KOPT-K1 (cell line): ENCODE measurements around the gene ITGB2.

ENCODE experiments used
- H3K27ac ChIP-seq: fragments of 200-600 bp; sonication (generic); 2 replicates; pipeline ENCODE4 v1.5.1; 2016; ENCODE audit warnings: antibody characterized with exemption, mild to moderate bottlenecking, low read depth, low read length; ENCODE audit not compliant: poor library complexity, severe bottlenecking
- H3K36me3 ChIP-seq: fragments of 200-600 bp; sonication (generic); 2 replicates; pipeline ENCODE4 v1.5.1; 2017; ENCODE audit warnings: antibody characterized with exemption, mild to moderate bottlenecking, low read length, moderate library complexity; ENCODE audit not compliant: insufficient read depth
- H3K9me3 ChIP-seq: fragments of 200-600 bp; sonication (generic); 2 replicates; pipeline ENCODE4 v1.5.1; 2017; ENCODE audit warnings: antibody characterized with exemption, low read length, mild to moderate bottlenecking; ENCODE audit not compliant: insufficient read depth, poor library complexity, severe bottlenecking

ITGB2 gene

DNA sequence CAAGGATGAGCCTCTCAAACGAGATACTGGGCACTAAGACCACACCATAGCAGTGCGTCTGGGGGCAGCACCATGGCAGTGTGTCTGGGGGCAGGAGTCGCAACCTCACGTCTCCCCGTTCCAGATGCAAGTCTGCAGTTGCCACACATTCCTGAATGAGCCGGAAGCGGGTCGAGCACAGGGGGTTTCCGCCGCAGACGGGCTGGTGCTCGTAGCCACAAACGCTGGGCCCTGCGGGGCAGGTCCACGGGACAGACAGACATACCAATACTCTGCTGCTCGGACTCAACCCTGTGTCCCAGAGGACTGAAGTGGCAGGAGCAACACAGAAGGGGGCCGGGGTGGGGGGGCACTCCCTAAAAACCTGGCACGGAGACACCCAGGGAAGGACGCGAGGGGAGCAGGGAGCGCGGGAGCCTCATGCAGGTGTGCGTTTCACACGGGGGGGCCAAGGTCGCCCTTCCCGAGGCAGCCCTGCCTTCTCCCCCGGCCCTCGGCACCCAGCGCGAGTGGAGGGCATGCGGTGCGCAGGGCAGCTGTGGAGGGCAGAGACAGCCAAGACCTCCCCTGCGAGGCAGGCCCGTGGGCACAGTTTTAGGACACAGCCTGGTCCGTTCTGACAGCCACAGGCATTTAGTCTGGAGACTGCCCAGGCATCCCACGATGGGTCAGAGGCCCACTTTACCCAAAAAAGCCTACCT lies 71.7 kb downstream of the ITGB2 start:
- H3K36me3 ChIP-seq = peaks cover 39% of the 10 kb centered on the region
- no peaks in the 10 kb centered on the region for H3K9me3 ChIP-seq

DNA sequence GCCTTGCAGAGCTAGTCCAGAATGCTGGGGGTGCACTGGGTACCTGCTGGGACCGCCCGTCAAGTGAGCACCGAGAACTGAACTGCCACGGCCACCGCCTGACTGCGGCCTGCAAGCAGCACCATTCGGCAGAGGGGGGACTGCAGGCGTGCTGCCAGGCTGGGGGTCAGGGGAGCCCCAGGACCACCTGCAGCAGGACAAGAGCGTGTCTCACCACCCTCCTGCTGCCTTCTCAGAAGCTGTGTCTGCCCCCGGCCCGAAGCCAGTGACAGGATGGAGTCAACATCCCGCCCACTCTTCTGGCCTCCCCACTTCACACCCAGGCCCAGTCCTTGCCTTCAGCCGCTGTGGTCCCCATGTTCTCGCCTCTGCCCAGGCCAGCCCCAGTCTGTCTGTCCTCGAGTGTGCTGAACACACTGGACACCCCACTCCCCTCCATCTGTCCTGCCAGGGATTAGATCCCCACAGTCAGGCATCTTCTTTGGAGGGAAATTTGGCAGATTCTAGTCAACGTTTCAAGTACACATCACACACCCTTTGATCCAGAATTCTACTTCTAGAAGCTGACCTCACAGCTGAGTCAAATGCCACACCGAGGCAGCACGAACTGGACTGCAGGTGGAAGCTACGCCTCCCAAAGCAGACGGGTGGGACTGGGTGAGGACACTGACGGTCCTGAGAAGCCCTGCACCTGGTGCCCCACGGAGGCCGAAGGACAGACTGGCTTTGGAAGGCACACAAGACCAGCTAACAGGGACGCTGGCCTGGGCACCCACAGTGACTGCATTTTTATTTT lies 73.2 kb downstream of the ITGB2 start:
- no peaks in the 10 kb centered on the region for H3K9me3 ChIP-seq
- H3K27ac ChIP-seq = no peak overlapping the region
- H3K36me3 ChIP-seq = peaks cover 30% of the 10 kb centered on the region

More for the DNA sequence above, 71.7 kb downstream of the ITGB2 start:
- no peak overlapping the region for H3K27ac ChIP-seq

DNA sequence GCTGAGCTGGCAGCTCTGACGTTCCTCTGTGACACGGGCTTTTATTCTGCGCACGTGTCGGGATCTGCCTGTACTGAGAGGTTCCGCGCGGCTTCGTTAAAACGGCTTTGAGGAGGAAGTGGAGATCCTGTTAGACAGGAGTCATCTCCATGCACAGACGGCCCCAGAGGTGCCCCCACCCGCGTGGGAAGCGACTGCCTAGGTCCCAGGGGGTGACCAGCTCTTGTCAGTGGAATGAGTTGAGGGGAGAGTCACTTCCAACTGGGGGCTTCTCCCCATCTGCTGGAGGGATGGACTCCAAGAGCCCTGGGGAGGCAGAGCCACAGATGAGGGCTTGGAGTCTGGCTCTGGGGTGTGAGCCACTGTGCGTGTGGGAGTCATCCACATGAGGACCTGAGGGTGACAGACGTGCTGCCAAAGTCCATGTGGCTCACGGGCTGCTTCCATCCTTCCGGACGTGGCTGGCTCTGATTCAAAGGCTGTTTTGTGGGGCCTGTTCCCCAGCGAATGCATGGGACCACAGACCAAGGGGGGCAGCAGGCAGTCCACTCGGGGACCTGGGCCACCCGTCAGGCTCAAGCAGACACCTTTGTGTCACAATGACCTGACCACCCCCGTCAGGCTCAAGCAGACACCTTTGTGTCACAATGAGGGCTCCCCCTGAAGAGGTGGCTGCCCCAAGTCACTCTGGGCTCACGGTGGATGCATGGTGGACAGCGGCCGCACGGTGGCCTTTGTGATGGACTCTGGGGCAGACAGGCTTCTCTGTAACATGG lies 74.0 kb downstream of the ITGB2 start:
- H3K9me3 ChIP-seq = no peaks in the 10 kb centered on the region
- H3K36me3 ChIP-seq = peaks cover 30% of the 10 kb centered on the region
- no peak overlapping the region for H3K27ac ChIP-seq

DNA sequence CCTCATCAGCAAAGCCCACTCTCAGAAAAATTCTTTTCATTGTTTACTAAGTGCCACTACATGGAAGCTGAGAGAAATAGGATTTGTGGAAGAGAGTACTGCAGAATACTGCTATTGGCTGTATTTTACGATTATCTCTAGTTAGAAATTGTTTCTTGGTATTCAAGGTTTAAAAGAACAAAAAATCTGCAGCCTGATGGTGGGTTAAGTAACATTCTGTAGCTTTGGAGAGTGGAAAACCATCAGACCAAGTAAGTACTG lies 74.5 kb downstream of the ITGB2 start:
- no peak overlapping the region for H3K27ac ChIP-seq

DNA sequence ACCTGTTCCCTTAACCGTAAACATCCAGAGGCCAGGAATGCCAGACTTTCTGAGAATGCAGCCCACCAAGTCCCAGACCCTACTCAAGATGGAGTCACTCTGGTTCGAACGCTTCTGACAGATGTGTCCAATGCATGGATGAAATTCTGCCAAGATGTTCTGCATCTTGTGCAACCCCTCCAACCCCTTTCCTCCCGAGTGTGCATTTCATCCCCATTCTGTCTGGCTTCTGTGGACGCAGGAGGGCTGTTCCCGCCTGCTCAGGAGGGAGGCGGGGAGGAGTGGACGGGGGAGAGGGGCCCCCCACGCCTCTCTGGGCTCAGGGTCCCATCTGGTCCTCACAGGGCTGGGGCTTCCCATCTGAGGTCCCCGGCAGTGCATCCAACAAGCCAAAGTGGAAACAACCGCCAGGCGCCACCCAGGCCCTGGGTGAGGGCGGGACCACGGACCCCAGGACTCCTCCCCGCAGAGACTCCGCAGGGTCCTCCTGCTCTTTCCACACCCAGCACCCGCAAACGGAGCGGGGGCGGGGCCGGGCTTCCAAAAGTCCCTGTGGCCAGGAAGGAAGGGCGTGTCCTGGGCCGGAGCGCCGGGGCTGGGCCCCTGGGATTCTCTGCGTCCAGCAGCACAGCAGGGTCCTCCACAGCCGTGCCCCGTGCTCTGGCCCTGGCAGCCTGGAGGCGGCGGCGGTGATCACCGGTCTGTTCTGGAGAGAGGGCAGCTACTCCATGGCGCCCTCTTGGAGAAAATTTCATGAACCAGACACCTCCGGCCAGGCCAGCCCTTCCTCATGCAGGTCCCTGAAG lies 75.1 kb downstream of the ITGB2 start:
- H3K27ac ChIP-seq = no peak overlapping the region
- H3K9me3 ChIP-seq = no peaks in the 10 kb centered on the region
- H3K36me3 ChIP-seq = peaks cover 24% of the 10 kb centered on the region

More for the DNA sequence above, 74.5 kb downstream of the ITGB2 start:
- peaks cover 29% of the 10 kb centered on the region for H3K36me3 ChIP-seq
- H3K9me3 ChIP-seq = no peaks in the 10 kb centered on the region

DNA sequence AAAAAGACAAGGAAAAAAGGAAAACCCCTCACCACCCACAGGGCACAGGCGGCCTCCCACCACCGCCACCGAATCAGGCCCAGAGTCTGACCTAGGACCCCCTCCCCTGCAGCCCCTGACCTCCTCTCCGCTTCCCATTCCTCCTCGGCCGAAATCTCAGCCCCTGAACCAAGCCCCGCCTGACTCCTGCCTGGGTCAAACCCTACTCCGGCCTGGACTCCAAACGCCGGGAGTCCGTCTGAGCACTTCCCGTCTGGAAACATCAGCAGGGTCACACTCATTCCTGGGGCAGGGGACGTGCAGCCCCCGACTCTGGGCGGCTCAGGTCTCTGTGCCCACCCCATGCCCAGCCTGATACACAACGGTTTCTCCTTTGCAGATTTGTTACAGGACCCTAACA lies 76.4 kb downstream of the ITGB2 start:
- Histone ChIP-seq H3K27ac (no peak overlapping the region), H3K36me3 (peaks cover 10% of the 10 kb centered on the region), H3K9me3 (no peaks in the 10 kb centered on the region)

DNA sequence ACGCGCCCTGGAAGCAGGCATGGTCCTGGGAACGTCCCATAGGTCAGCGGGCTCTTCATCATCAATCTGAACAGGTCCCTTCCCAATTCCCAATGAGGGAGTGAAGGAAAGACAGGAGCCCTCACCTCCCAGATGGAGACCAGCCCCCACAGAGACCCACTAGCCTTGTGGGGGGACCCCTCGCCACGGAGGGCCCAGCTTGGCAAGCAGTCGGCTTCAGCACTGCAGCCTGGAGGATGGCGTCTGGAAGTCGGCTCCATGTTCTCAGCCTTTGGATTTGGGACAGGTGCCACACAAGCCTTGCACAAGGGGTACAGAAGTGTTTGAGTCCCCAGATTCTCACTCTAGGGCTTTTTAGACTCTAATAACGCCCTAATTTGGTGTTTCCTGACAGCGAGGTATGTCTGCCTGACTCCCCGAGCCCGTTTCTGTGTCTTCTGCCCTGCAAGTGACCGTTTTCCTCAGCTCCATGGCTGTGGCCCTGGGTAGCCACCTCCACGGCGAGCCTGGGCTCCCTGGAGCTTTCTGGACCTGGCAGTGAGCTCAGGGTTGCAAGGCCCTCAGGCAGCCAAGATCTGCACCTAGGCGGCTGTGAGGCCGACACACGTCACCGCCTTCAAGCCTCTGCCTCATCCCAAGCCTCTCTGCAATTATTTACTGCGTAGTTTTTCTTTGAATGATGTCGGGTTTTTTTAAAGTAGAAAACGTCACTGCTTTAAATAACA lies 77.8 kb downstream of the ITGB2 start:
- H3K36me3 ChIP-seq = no peaks in the 10 kb centered on the region
- no peak overlapping the region for H3K27ac ChIP-seq
- no peaks in the 10 kb centered on the region for H3K9me3 ChIP-seq

DNA sequence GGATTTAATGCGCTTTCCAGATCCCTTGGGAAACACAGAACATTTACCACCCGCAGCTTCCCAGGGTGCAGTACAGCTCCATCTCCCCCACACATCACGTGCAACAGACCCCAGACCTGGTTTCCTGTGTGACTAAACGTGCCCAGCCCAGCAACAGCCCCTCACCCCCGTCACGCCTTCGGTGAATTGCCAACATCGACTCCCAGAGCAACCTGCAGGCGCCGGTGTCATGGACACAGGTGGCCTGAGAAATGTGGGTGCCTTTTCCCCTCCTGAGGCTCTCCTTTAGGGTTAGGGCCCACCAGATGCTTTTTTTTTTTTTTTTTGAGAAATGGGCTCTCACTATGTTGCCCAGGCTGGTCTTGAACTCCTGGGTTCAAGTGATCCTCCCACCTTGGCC lies 78.6 kb downstream of the ITGB2 start:
- H3K36me3 ChIP-seq = no peaks in the 10 kb centered on the region
- H3K9me3 ChIP-seq = no peaks in the 10 kb centered on the region
- no peak overlapping the region for H3K27ac ChIP-seq

DNA sequence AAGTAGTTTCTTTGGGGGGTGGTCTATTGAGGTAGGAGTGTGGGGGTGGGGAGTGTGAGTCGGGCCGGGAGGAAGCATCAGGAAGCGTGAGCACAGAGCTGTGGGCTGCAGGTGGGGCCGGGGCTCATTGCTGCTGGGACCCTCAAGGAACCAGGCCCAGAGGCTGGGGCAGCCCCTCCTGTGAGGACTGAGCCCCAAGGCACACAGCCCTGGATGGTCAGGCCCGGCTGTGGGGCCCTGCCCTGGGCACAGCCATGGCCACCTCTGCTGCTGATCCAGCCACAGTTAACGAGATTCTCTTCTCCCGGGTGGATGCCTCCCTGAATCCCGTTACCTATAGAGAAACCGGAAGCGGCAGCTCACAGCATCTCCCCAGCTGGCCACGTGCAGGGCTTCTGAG lies 79.9 kb downstream of the ITGB2 start:
- Histone ChIP-seq H3K27ac (no peak overlapping the region), H3K36me3 (no peaks in the 10 kb centered on the region), H3K9me3 (no peaks in the 10 kb centered on the region)

DNA sequence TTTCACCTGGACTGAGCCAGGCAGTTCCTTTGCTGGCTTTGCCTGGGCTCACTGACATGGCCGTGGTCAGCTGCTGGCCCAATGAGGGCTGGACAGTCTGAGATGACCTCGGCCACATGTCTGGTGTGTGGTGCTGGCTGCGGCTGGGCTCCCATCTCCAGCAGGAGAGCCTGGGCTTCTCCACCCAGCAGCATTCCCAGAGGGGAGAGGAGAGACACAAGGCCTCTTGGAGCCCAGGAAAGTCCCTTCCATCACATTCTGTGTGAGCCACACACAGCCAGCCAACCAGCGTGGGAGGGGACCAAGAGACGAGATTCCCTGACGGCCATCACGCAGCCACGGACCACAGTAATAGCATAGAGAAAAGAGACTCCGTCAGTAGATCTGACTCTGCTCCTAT lies 81.7 kb downstream of the ITGB2 start:
- H3K9me3 ChIP-seq = no peaks in the 10 kb centered on the region
- no peaks in the 10 kb centered on the region for H3K36me3 ChIP-seq
- no peak overlapping the region for H3K27ac ChIP-seq

DNA sequence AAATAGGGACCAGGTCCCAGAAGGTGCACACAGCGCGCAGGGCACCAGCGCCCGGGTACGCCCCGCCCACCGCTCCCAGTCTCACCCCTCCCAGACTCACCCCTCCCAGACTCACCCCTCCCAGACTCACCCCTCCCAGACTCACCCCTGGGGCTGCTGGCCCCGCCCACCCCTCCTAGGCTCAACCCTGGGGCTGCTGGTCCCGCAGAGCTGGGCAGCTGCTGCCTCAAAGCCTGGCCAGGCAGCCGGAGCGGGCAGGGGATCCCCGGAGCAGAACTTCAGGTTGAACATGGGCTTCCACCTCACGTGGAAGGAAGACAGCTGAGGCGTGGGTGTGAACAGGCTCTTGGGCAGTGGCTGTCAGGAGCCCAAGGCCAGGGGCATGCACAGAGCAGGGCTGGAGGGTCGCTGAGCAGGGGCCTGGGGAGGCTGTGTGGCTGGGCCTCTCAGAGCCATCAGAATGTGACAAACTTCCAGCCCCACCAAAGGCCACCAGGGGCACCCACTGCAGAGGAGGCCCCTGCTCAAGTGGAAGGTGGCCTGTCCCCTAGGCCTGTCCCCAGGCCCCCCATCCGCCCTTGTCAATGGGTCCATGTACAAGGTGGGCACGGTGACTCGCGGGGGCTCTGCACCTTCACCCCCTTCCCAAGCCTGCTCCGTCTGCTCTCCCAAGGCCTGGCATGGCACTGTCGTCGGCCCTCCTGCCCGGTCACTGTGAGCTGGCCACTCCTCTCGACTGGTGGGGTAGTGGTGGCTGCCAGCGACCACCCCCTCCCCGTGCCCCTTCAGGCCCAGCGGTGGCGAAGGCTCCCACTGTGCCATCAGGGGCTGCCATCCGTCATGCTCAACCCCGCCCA lies 82.4 kb downstream of the ITGB2 start:
- Histone ChIP-seq H3K27ac (no peak overlapping the region), H3K9me3 (no peaks in the 10 kb centered on the region), H3K36me3 (no peaks in the 10 kb centered on the region)

DNA sequence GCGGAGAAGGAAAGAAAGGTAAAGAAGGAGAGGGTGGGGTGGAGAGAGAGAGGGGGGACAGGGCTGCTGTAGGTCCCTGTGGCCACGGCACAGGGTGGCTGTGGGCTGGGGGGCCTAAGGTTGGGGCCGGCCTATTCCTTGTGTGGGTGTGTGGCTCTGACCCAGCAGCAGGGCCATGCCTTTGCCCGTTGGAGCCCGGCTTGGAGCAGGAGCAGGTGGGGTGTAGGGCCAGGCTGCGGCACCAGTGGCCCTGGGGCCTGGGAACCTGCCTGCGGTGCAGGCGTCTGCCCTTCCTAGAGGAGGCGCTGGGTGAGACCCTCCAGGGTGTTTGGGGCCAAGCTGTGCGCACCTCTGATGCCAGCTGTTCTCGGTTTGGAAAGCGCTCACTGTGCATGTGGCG lies 83.2 kb downstream of the ITGB2 start:
- no peaks in the 10 kb centered on the region for H3K36me3 ChIP-seq

DNA sequence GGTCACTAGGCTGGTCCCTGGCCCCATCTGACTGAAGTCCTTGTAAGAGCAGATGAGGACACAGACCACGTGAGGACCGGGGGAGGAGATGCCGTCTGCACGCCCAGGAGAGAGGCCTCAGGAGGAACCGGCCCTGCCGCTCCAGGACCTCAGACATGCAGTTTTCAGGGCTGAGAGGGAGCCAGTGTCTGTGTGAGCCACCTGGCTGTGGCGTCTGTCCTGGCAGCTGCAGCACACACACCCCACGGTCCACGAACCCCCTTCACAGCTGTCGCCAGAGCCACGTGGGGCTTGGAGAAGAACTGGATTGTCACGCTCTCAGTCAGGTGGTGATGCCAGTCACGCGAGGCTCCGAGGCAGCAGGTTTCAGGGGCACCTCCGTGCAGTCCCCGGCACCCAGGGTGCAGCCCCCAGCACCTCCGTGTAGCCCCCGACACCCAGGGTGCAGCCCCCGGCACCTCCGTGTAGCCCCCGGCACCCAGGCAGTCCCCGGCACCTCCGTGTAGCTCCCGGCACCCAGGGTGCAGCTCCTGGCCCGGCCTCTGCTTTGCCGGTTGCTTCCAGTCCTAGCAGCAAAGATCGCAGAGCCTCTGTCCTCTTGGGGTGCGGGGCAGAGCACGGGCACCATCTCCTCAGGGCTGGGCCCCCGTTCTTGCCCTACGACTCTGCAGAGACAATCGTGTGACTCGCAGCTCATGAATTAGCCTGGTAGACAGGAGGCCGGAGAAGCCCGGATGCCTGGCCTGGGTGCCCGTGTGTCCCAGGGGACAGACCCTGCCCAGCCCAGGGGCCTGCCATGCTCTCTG lies 83.8 kb downstream of the ITGB2 start:
- no peaks in the 10 kb centered on the region for H3K36me3 ChIP-seq
- H3K27ac ChIP-seq = no peak overlapping the region
- no peaks in the 10 kb centered on the region for H3K9me3 ChIP-seq

More for the DNA sequence above, 83.2 kb downstream of the ITGB2 start:
- Histone ChIP-seq H3K27ac (no peak overlapping the region), H3K9me3 (no peaks in the 10 kb centered on the region)
